ENCODE results near the gene ITGB2. TPM values are rescaled to one million over a fixed set of nuclear protein-coding genes. Genes with fewer than 3 reads are reported as not detected.

Gene ITGB2
- polyA plus RNA-seq, 1 of the 3 experiments (the other 2 are of a cell fraction): 0.77 TPM

DNA sequence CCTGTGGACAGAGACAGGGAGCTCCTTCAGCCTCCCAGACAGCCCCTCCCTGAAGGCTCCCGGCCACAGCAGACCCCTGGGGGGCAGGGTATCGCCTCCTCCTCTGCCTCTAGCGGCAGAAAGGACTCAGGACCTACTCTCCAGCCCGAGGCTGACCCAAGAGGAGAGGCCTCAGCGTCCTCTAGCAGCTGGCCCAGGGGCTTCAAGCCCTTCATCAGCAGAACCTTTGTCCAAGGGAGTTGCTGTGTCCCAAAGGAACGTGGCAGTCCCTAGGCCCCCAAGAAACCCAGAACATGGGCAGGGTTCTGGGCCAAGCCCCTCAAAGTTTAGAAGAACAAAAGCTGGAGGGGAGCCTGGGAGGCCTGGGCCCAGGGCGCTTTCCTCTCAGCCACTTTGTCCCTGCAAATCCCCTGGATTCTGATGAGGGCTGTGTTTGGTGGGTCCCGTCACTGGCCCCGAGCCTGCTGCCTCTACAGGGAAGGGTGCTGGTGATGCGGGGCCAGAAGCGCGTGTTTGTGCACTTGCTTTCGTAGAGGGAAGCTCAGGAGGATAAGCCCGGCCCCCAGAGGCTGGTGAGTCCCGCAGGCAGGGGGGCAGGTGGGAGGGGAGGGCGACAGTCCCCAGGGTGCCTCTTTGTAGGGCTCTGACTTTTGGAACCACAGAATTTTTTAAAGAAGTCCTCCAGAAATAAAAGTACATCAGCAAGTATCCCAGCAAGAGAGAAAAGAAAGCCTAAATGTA lies 13.3 kb downstream of the ITGB2 start:
- Histone ChIP-seq H3K4me3 (ENCODE audit: low read depth in 2 of 2, low read length in 1 of 2) (no peak overlapping the region), H3K9me2 (no peaks in the 10 kb centered on the region), H3K27ac (ENCODE audit: low read depth in 2 of 2, low read length in 1 of 2) (no peak overlapping the region), H3K79me2 (ENCODE audit: insufficient read depth) (no peaks in the 10 kb centered on the region), H3K9me3 (no peaks in the 10 kb centered on the region), H3K36me3 (replicated peaks in 1 of 2; ENCODE audit: control insufficient read depth in 1 of 2, insufficient read depth in 2 of 2, low read length in 1 of 2) (no peaks in the 10 kb centered on the region), H3K4me2 (no peak overlapping the region), H3K9ac (no peak overlapping the region), H3K27me3 (ENCODE audit: insufficient read depth) (no peaks in the 10 kb centered on the region; the same call in 1 of the 2 replicates), H2AFZ (ENCODE audit: low read depth) (no peak overlapping the region), H3F3A (replicated peaks; ENCODE audit: insufficient read depth) (peaks cover 3% of the 10 kb centered on the region), H4K20me1 (ENCODE audit: insufficient read depth) (no peaks in the 10 kb centered on the region), H3K4me1 (ENCODE audit: control insufficient read depth in 1 of 2, insufficient read depth in 2 of 2, low read depth in 1 of 2, low read length in 1 of 2) (peaks cover 5 to 17% of the 10 kb centered on the region in 2 experiments; a peak in 2 of 4 replicates)
- no peak for DNase-seq
- ChIA-PET POLR2A (no interaction called here), CTCF (interaction anchor here (1.0 to 2.7 kb wide), 5 partner anchors 14 to 43 kb away, joined by 3 to 7 read pairs (median 5); no protein-coding TSS in a partner anchor)
- no peak for TF ChIP-seq ELF1 (IDR thresholded peaks at IDR 0.05)
- no peak for TF ChIP-seq CHD2 (IDR thresholded peaks at IDR 0.05; ENCODE audit: low read length, partially characterized antibody)
- TF ChIP-seq FOXM1 (IDR thresholded peaks at IDR 0.05; ENCODE audit: low read depth): no peak
- TF ChIP-seq SMC3 (IDR thresholded peaks at IDR 0.05; ENCODE audit: low read depth, low read length): no peak
- no peak for TF ChIP-seq RXRA (IDR thresholded peaks at IDR 0.05; ENCODE audit: borderline replicate concordance, low read depth)
- no peak for TF ChIP-seq EZH2phosphoT487 (IDR thresholded peaks at IDR 0.05; ENCODE audit: borderline replicate concordance, low read depth)
- TF ChIP-seq, protein P1, sequence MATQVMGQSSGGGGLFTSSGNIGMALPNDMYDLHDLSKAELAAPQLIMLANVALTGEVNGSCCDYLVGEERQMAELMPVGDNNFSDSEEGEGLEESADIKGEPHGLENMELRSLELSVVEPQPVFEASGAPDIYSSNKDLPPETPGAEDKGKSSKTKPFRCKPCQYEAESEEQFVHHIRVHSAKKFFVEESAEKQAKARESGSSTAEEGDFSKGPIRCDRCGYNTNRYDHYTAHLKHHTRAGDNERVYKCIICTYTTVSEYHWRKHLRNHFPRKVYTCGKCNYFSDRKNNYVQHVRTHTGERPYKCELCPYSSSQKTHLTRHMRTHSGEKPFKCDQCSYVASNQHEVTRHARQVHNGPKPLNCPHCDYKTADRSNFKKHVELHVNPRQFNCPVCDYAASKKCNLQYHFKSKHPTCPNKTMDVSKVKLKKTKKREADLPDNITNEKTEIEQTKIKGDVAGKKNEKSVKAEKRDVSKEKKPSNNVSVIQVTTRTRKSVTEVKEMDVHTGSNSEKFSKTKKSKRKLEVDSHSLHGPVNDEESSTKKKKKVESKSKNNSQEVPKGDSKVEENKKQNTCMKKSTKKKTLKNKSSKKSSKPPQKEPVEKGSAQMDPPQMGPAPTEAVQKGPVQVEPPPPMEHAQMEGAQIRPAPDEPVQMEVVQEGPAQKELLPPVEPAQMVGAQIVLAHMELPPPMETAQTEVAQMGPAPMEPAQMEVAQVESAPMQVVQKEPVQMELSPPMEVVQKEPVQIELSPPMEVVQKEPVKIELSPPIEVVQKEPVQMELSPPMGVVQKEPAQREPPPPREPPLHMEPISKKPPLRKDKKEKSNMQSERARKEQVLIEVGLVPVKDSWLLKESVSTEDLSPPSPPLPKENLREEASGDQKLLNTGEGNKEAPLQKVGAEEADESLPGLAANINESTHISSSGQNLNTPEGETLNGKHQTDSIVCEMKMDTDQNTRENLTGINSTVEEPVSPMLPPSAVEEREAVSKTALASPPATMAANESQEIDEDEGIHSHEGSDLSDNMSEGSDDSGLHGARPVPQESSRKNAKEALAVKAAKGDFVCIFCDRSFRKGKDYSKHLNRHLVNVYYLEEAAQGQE (IDR thresholded peaks at IDR 0.05; ENCODE audit: low read depth, low read length): no peak
- TF ChIP-seq EP300 (IDR thresholded peaks at IDR 0.05; ENCODE audit: borderline replicate concordance in 1 of 2, low read depth in 1 of 2, low read length in 1 of 2): no peak
- TF ChIP-seq, protein P2, sequence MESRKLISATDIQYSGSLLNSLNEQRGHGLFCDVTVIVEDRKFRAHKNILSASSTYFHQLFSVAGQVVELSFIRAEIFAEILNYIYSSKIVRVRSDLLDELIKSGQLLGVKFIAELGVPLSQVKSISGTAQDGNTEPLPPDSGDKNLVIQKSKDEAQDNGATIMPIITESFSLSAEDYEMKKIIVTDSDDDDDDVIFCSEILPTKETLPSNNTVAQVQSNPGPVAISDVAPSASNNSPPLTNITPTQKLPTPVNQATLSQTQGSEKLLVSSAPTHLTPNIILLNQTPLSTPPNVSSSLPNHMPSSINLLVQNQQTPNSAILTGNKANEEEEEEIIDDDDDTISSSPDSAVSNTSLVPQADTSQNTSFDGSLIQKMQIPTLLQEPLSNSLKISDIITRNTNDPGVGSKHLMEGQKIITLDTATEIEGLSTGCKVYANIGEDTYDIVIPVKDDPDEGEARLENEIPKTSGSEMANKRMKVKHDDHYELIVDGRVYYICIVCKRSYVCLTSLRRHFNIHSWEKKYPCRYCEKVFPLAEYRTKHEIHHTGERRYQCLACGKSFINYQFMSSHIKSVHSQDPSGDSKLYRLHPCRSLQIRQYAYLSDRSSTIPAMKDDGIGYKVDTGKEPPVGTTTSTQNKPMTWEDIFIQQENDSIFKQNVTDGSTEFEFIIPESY (IDR thresholded peaks at IDR 0.05; ENCODE audit: borderline replicate concordance, low read depth): no peak
- no peak for TF ChIP-seq TCF12 (IDR thresholded peaks at IDR 0.05)
- no peak for TF ChIP-seq POLR2AphosphoS5 (IDR thresholded peaks at IDR 0.05; ENCODE audit: low read depth, low read length)
- no peak for TF ChIP-seq JUND (IDR thresholded peaks at IDR 0.05)
- TF ChIP-seq SIN3A (IDR thresholded peaks at IDR 0.05; ENCODE audit: borderline replicate concordance, low read depth, low read length): no peak
- 67% methylated on average over 5 of the region's 16 CpGs for WGBS (ENCODE audit: low lambda C conversion rate)
